SU-DHL-6 (cell line): ENCODE data around the gene ITIH5.

Source experiments
- H2AFZ ChIP-seq: fragments of 200-600 bp; sonication (generic); 2 replicates; pipeline ENCODE4 v1.6.1; 2014; ENCODE audit warnings: low read depth, mild to moderate bottlenecking, moderate library complexity, mixed read lengths, antibody characterized with exemption, low read length; ENCODE audit not compliant: severe bottlenecking
- H3F3A ChIP-seq: fragments of 200-600 bp; shearing (Covaris generic); 2 replicates; pipeline ENCODE4 v1.6.0; 2016; ENCODE audit warnings: antibody characterized with exemption, mild to moderate bottlenecking; ENCODE audit not compliant: insufficient read depth
- H3K27ac ChIP-seq: fragments of 200-600 bp; sonication (generic); 2 replicates; pipeline ENCODE4 v1.5.1; 2016; ENCODE audit warnings: low read depth, mild to moderate bottlenecking, low read length, moderate library complexity, mixed read lengths
- H3K27me3 ChIP-seq: fragments of 200-600 bp; sonication (generic), shearing (Covaris generic); 2 replicates; pipeline ENCODE4 v1.6.0; 2014; ENCODE audit warnings: mild to moderate bottlenecking, low read length
- H3K36me3 ChIP-seq: fragments of 200-600 bp; sonication (generic); 2 replicates; pipeline ENCODE4 v1.6.1; 2014; ENCODE audit warnings: mild to moderate bottlenecking, low read length, mixed read lengths
- H3K4me2 ChIP-seq: fragments of 300-600, 200-600 bp; shearing (Covaris generic), sonication (generic); 2 replicates; pipeline ENCODE4 v1.6.0; 2014; ENCODE audit warnings: low read length, low read depth, mild to moderate bottlenecking; ENCODE audit not compliant: poor library complexity, severe bottlenecking
- H3K4me3 ChIP-seq: fragments of 200-600 bp; sonication (generic); 2 replicates; pipeline ENCODE4 v1.5.1; 2014; ENCODE audit warnings: antibody characterized with exemption, low read length, mild to moderate bottlenecking, mixed read lengths; ENCODE audit not compliant: insufficient read depth, poor library complexity, severe bottlenecking
- H3K79me2 ChIP-seq: fragments of 200-600 bp; sonication (generic); 2 replicates; pipeline ENCODE4 v1.6.1; 2014; ENCODE audit warnings: mild to moderate bottlenecking, low read length, moderate library complexity; ENCODE audit not compliant: insufficient read depth
- H3K9ac ChIP-seq: fragments of 200-600 bp; sonication (generic); 2 replicates; pipeline ENCODE4 v1.7.0; 2014; ENCODE audit warnings: mild to moderate bottlenecking, low read length
- H3K9me2 ChIP-seq: fragments of 200-600 bp; sonication (generic); replicated peaks from 2 replicates; pipeline ENCODE4 v1.6.1; 2014; ENCODE audit warnings: low read length; ENCODE audit not compliant: insufficient read depth
- H3K9me3 ChIP-seq: fragments of 200-600 bp; sonication (generic); 2 replicates; pipeline ENCODE4 v1.6.1; 2014; ENCODE audit warnings: low read length, mixed read lengths; ENCODE audit not compliant: insufficient read depth
- H4K20me1 ChIP-seq: fragments of 200-600 bp; sonication (generic); 2 replicates; pipeline ENCODE4 v1.6.1; 2014; ENCODE audit warnings: low read depth, mild to moderate bottlenecking, antibody characterized with exemption, low read length, moderate library complexity, mixed read lengths
- EZH2phosphoT487 ChIP-seq: fragments of 200-600 bp; sonication (generic), shearing (Covaris generic); conservative IDR thresholded peaks from 2 replicates; pipeline ENCODE4 v1.6.1; 2018; ENCODE audit warnings: mild to moderate bottlenecking, antibody characterized with exemption, low read length, moderate library complexity, mixed read lengths
- TF ChIP-seq, protein P1 (sequence below): fragments of 200-600 bp; sonication (generic); IDR thresholded peaks from one replicate; pipeline ENCODE4 v1.5.1; 2017; ENCODE audit warnings: antibody characterized with exemption, mild to moderate bottlenecking, low read length, moderate library complexity; ENCODE audit not compliant: insufficient read depth, poor library complexity, severe bottlenecking

The ITIH5 gene

DNA sequence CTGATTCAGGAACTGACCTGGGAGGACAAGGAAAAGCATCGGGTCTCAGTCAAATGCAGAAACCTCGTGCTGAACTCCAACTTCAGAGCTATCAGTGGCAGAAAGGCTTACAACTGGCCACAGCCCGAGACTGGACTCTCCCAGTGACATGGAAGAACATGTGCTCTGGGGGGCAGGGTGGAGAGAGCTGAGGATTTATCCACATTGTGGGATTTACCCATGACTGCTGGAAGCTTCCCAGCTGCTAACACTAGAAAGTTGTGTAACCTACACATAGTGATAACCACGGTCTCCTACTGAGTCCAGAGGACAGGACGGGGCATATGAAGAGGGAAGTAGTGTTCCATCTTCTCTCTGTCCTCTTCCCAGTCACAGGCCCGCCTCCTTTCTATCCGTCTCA lies 103.4 kb downstream of the ITIH5 start:
- Histone ChIP-seq H3K36me3 (no peaks in the 10 kb centered on the region), H3K27ac (no peak overlapping the region), H3K79me2 (no peaks in the 10 kb centered on the region), H2AFZ (no peak overlapping the region), H3K9me3 (no peaks in the 10 kb centered on the region), H3K9me2 (no peaks in the 10 kb centered on the region), H3K27me3 (no peaks in the 10 kb centered on the region), H3K9ac (no peak overlapping the region), H4K20me1 (no peaks in the 10 kb centered on the region), H3K4me3 (no peak overlapping the region), H3F3A (no peaks in the 10 kb centered on the region), H3K4me2 (no peak overlapping the region)
- TF ChIP-seq, protein P1, sequence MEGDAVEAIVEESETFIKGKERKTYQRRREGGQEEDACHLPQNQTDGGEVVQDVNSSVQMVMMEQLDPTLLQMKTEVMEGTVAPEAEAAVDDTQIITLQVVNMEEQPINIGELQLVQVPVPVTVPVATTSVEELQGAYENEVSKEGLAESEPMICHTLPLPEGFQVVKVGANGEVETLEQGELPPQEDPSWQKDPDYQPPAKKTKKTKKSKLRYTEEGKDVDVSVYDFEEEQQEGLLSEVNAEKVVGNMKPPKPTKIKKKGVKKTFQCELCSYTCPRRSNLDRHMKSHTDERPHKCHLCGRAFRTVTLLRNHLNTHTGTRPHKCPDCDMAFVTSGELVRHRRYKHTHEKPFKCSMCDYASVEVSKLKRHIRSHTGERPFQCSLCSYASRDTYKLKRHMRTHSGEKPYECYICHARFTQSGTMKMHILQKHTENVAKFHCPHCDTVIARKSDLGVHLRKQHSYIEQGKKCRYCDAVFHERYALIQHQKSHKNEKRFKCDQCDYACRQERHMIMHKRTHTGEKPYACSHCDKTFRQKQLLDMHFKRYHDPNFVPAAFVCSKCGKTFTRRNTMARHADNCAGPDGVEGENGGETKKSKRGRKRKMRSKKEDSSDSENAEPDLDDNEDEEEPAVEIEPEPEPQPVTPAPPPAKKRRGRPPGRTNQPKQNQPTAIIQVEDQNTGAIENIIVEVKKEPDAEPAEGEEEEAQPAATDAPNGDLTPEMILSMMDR = no peak
- TF ChIP-seq EZH2phosphoT487 = no peak

DNA sequence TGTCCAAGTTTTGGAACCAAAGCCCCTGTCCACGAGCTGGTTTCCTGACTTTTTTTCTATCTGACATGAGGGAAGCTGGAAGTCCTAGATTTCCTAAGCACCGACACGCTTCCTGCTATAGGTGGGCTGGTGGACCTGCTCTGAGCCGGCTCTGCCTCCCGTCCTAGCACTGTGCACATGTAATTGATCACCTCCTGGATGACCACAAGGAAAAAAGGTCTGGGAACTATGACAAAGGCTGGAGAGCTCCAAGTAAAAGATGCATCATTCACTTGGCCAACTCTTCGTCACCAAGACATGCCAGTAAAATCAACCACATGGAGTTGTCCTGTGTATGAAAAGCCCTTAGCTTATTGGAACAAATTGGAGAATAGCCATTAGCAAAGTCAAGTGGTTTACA lies 104.8 kb downstream of the ITIH5 start:
- no peak overlapping the region for H2AFZ ChIP-seq
- no peaks in the 10 kb centered on the region for H3K9me3 ChIP-seq
- no peak overlapping the region for H3K4me2 ChIP-seq
- H3K79me2 ChIP-seq = no peaks in the 10 kb centered on the region
- H3K36me3 ChIP-seq = no peaks in the 10 kb centered on the region
- H4K20me1 ChIP-seq = no peaks in the 10 kb centered on the region
- H3K9me2 ChIP-seq = no peaks in the 10 kb centered on the region
- H3K9ac ChIP-seq = no peak overlapping the region
- H3K27ac ChIP-seq = no peak overlapping the region
- no peaks in the 10 kb centered on the region for H3K27me3 ChIP-seq
- no peak overlapping the region for H3K4me3 ChIP-seq
- TF ChIP-seq EZH2phosphoT487 = no peak
- no peaks in the 10 kb centered on the region for H3F3A ChIP-seq

DNA sequence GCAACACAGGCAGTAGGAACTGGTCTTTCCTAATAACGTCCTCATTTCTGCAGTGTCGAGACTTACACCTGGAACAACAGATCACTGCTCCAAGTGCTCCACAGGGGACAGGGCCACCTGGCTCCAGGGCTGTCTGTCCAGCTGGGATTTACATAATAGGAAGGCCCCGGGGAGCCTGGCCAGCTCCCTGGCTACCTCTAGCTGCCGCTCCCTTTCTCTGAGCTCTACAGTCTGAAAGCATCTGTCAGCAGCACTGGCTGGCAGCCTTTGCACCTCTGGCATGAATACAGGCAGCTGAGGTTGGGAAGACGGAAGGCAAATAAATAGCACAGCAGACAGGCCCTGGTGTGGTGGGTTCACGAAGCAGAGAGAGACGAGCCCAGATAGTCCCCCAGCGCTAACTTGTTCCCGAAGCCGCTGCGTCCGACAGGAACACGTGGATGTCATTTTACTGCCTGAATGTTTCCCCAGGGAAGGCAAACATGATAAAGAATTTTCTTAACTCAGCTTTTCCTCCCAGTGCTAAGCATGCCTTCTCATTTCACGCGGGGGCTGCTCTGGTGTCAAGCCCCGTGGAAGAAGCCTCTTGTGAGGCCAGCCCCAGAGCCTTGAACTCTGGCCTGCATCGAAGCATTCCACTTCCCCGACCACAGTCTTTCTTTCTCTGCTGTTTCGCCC lies 105.4 kb downstream of the ITIH5 start:
- H4K20me1 ChIP-seq = no peaks in the 10 kb centered on the region
- no peak overlapping the region for H3K4me2 ChIP-seq
- H3K27ac ChIP-seq = no peak overlapping the region
- no peak overlapping the region for H2AFZ ChIP-seq
- no peaks in the 10 kb centered on the region for H3K27me3 ChIP-seq
- no peaks in the 10 kb centered on the region for H3K79me2 ChIP-seq
- no peak overlapping the region for H3K4me3 ChIP-seq
- TF ChIP-seq, protein P1 = no peak
- no peak for TF ChIP-seq EZH2phosphoT487
- H3K9me2 ChIP-seq = no peaks in the 10 kb centered on the region
- no peaks in the 10 kb centered on the region for H3F3A ChIP-seq
- H3K36me3 ChIP-seq = no peaks in the 10 kb centered on the region
- no peaks in the 10 kb centered on the region for H3K9me3 ChIP-seq
- no peak overlapping the region for H3K9ac ChIP-seq

DNA sequence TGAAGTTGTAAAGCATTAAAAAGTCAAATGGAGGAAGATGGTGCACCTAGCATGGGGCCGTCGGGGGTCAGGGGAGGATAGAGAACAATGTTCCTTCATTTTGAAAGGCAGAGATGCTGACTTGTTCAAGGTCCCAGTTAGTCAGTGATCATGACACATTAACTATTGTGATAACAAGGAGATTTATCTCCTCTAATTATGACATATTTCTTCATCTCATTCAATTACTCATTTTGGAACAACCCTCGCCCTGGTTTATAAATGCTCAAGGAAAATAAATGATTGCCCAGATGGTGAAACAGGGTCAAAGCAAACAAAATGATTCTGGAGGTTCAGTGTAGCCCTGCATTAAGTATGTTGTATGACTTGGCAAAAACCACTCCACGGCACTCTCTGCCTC lies 106.2 kb downstream of the ITIH5 start:
- H3K27ac ChIP-seq = no peak overlapping the region
- H3K9me2 ChIP-seq = no peaks in the 10 kb centered on the region
- H3F3A ChIP-seq = no peaks in the 10 kb centered on the region
- TF ChIP-seq, protein P1 = no peak
- no peak for TF ChIP-seq EZH2phosphoT487
- H4K20me1 ChIP-seq = no peaks in the 10 kb centered on the region
- H3K4me3 ChIP-seq = no peak overlapping the region
- H3K79me2 ChIP-seq = no peaks in the 10 kb centered on the region
- no peaks in the 10 kb centered on the region for H3K36me3 ChIP-seq
- no peaks in the 10 kb centered on the region for H3K27me3 ChIP-seq
- no peak overlapping the region for H3K4me2 ChIP-seq
- H3K9ac ChIP-seq = no peak overlapping the region
- no peaks in the 10 kb centered on the region for H3K9me3 ChIP-seq
- no peak overlapping the region for H2AFZ ChIP-seq
